Endothelial cell of umbilical vein (primary cell): ENCODE results near the gene RIMBP3C. TPM values are rescaled to one million over a fixed set of nuclear protein-coding genes. Genes with fewer than 3 reads are reported as not detected.
"Not testable (repeated sequence)": the region's sequence is repeated elsewhere in the genome, so short reads cannot be mapped to it uniquely, and the experiment has no call there.

Experiments used
- BruUV-seq: library from RNA; stranded (reverse); fragments of 400-500 nt; replicated peaks from 2 replicates; lab custom pipeline; 2021; lab: Mats Ljungman, UMichigan
- CTCF ChIA-PET: fragments of 300-600, 350-600 bp; sonication (Branson Sonifier 250); formaldehyde crosslinking; loops from one replicate; lab custom pipeline; 2021; ENCODE audit warnings: antibody characterized with exemption, inconsistent platforms; lab: Charles Lee
- POLR2A ChIA-PET: fragments of 300-600, 350-600 bp; sonication (Branson Sonifier 250); formaldehyde crosslinking; loops from one replicate; lab custom pipeline; 2021; ENCODE audit warnings: antibody characterized with exemption, inconsistent platforms; lab: Charles Lee
- DNase-seq: peaks from one replicate; pipeline ENCODE4 v3.0.0-alpha.2; 2011; ENCODE audit warnings: low read depth, low spot score
- FAIRE-seq: peaks from 2 replicates; lab custom pipeline; 2011; peaks lifted over from hg19 to GRCh38; lab: Jason Lieb, UNC
- H2AFZ ChIP-seq: 2 replicates; pipeline ENCODE4 v1.6.0; 2012; ENCODE audit warnings: low read depth, low read length, control low read depth, inconsistent platforms
- H3K27ac ChIP-seq: 2 replicates; pipeline ENCODE4 v1.5.1; 2011; ENCODE audit warnings: low read depth, mild to moderate bottlenecking, control low read depth, low read length, moderate library complexity; ENCODE audit not compliant: insufficient read depth
- H3K27me3 ChIP-seq, 2 experiments: 2 replicates each; pipeline versions ENCODE4 v1.6.0 to v1.6.1; 2011; ENCODE audit warnings: low read length in 2 of 2, mixed read lengths in 1 of 2; ENCODE audit not compliant: control insufficient read depth in 2 of 2, insufficient read depth in 2 of 2
- H3K36me3 ChIP-seq, 2 experiments: 2 replicates in 1 of 2; 3 replicates in 1 of 2; pipeline ENCODE4 v1.5.1; 2011; ENCODE audit warnings: low read length in 2 of 2, mild to moderate bottlenecking in 1 of 2, moderate library complexity in 1 of 2; ENCODE audit not compliant: control insufficient read depth in 2 of 2, insufficient read depth in 2 of 2; ENCODE audit errors: extremely low read depth in 1 of 2
- H3K4me1 ChIP-seq: 3 replicates; pipeline ENCODE4 v1.5.1; 2011; ENCODE audit warnings: mild to moderate bottlenecking, low read length; ENCODE audit not compliant: control insufficient read depth, insufficient read depth; ENCODE audit errors: extremely low read depth
- H3K4me2 ChIP-seq: 2 replicates; pipeline ENCODE4 v1.6.1; 2011; ENCODE audit warnings: low read length, control low read depth, mixed read lengths; ENCODE audit not compliant: insufficient read depth
- H3K4me3 ChIP-seq, 3 experiments: fragments of 200-600 bp in 1 of 3; sonication (generic), shearing (Covaris generic) in 1 of 3; replicated peaks in 1 of 3; 2 replicates each; pipeline ENCODE4 v1.5.1; 2011 to 2016; ENCODE audit warnings: control low read depth in 3 of 3, low read length in 3 of 3, mild to moderate bottlenecking in 2 of 3, inconsistent platforms in 1 of 3, low read depth in 1 of 3, moderate library complexity in 1 of 3; ENCODE audit not compliant: insufficient read depth in 1 of 3
- H3K79me2 ChIP-seq: 2 replicates; pipeline ENCODE4 v1.6.0; 2012; ENCODE audit warnings: low read length, inconsistent platforms; ENCODE audit not compliant: control insufficient read depth, insufficient read depth
- H3K9ac ChIP-seq: replicated peaks from 2 replicates; pipeline ENCODE3; 2011; ENCODE audit warnings: low read length, control low read depth; ENCODE audit not compliant: insufficient read depth; ENCODE audit errors: extremely low read depth
- H3K9me1 ChIP-seq: replicated peaks from 3 replicates; pipeline ENCODE4 v1.6.0; 2011; ENCODE audit warnings: mild to moderate bottlenecking, low read length; ENCODE audit not compliant: control insufficient read depth, insufficient read depth; ENCODE audit errors: extremely low read depth
- H3K9me3 ChIP-seq: replicated peaks from 2 replicates; pipeline ENCODE4 v1.5.1; 2012; ENCODE audit warnings: low read length, inconsistent platforms; ENCODE audit not compliant: control insufficient read depth, insufficient read depth
- H4K20me1 ChIP-seq: replicated peaks from 2 replicates; pipeline ENCODE3; 2011; ENCODE audit warnings: mild to moderate bottlenecking, low read length; ENCODE audit not compliant: control insufficient read depth, insufficient read depth; ENCODE audit errors: extremely low read depth
- dilution Hi-C: fragments of 300-500 bp; cut with MboI; formaldehyde crosslinking; loops from one replicate; pipeline ENCODE4 v1.15.0; 2019; ENCODE audit warnings: low sequenced_read_pairs; ENCODE audit not compliant: extremely low pct_ligation_motif_present
- intact Hi-C: fragments of 100-400 bp; cut with micrococcal nuclease; formaldehyde crosslinking; loops from one replicate; pipeline ENCODE4 v1.10.0; 2022
- polyA plus RNA-seq, 4 experiments: library from polyadenylated mRNA; depleted of rRNA in 3 of 4; stranded (reverse) in 3 of 4; unstranded in 1 of 4; fragments of >200 nt; gene quantifications; 2 replicates each; pipeline versions ENCODE4 v1.2.1 to v1.2.3, GENCODE V29; 2011 to 2012; ENCODE audit warnings: missing spikeins in 1 of 4
- total RNA-seq: library from RNA; stranded (reverse); gene quantifications from 2 replicates; pipeline ENCODE4 v1.2.3, GENCODE V29; 2021

The RIMBP3C gene
- total and polyA plus RNA-seq, 2 donors (not counting 3 experiments of a cell fraction or from before 2014, with no cell fraction given) = 0.04 to 0.09 TPM

GRCh38 chr22:21539862-21540261, 11.4 kb downstream of the RIMBP3C start:
- intact Hi-C loops, H3K9me1 ChIP-seq, H3K4me3 ChIP-seq, DNase-seq, H3K79me2 ChIP-seq, CTCF ChIA-PET, H3K36me3 ChIP-seq, BruUV-seq, H3K4me1 ChIP-seq, POLR2A ChIA-PET, dilution Hi-C loops, H3K27me3 ChIP-seq, H4K20me1 ChIP-seq, H3K9me3 ChIP-seq, H3K27ac ChIP-seq, H3K9ac ChIP-seq, FAIRE-seq, H2AFZ ChIP-seq, H3K4me2 ChIP-seq: not testable (repeated sequence)

GRCh38 chr22:21532863-21533648, 18.2 kb downstream of the RIMBP3C start:
- H3K4me3 ChIP-seq, dilution Hi-C loops, BruUV-seq: not testable (repeated sequence)

GRCh38 chr22:21531525-21531924, 19.7 kb downstream of the RIMBP3C start:
- H3K4me3 ChIP-seq, intact Hi-C loops, FAIRE-seq, dilution Hi-C loops, H2AFZ ChIP-seq, H3K36me3 ChIP-seq, H3K27ac ChIP-seq, POLR2A ChIA-PET, H3K4me2 ChIP-seq, H3K9me3 ChIP-seq, H3K9me1 ChIP-seq, CTCF ChIA-PET, H3K4me1 ChIP-seq, H3K79me2 ChIP-seq, H4K20me1 ChIP-seq, H3K9ac ChIP-seq, H3K27me3 ChIP-seq, BruUV-seq, DNase-seq: not testable (repeated sequence)

More at GRCh38 chr22:21532863-21533648, 18.2 kb downstream of the RIMBP3C start:
- H4K20me1 ChIP-seq, H2AFZ ChIP-seq, FAIRE-seq, H3K9ac ChIP-seq, POLR2A ChIA-PET, H3K4me1 ChIP-seq, H3K79me2 ChIP-seq, intact Hi-C loops, H3K27me3 ChIP-seq, H3K4me2 ChIP-seq, H3K27ac ChIP-seq, H3K9me3 ChIP-seq, DNase-seq, H3K36me3 ChIP-seq, H3K9me1 ChIP-seq, CTCF ChIA-PET: not testable (repeated sequence)

GRCh38 chr22:21526705-21527500, 24.4 kb downstream of the RIMBP3C start:
- H3K36me3 ChIP-seq, POLR2A ChIA-PET, DNase-seq, H3K9me3 ChIP-seq, H3K27me3 ChIP-seq, H3K4me2 ChIP-seq, CTCF ChIA-PET, H3K9ac ChIP-seq, BruUV-seq, H3K4me1 ChIP-seq, H3K27ac ChIP-seq, H2AFZ ChIP-seq, H4K20me1 ChIP-seq, FAIRE-seq, dilution Hi-C loops, H3K79me2 ChIP-seq, H3K9me1 ChIP-seq, intact Hi-C loops, H3K4me3 ChIP-seq: not testable (repeated sequence)
